ENCODE results near the gene HSBP1.

Gene HSBP1

GRCh38 chr16:83807710-83808572, at the start of gene HSBP1:
TSS of gene HSBP1 (plus strand) at chr16:83807978. CDS start at chr16:83808077, 99 bp downstream.
- Histone ChIP-seq H3K27ac (ENCODE audit: low read depth in 2 of 2, low read length in 2 of 2) (peak within 1 kb of the TSS; percentile 69 to 75), H3K4me1 (ENCODE audit: control insufficient read depth in 2 of 2, insufficient read depth in 2 of 2, low read length in 2 of 2) (peaks cover 6 to 8% of the 10 kb centered on the region in 2 donors)

GRCh38 chr16:83762141-83762991, 45.4 kb upstream of the HSBP1 start:
- H3K4me3 ChIP-seq (ENCODE audit: low read length in 2 of 2) = no peak overlapping the region
- no peak overlapping the region for H3K9ac ChIP-seq (ENCODE audit: low read depth in 1 of 2, low read length in 2 of 2)

More at GRCh38 chr16:83807710-83808572, at the start of gene HSBP1:
- Histone ChIP-seq H3K36me3 (ENCODE audit: control insufficient read depth in 2 of 2, insufficient read depth in 2 of 2, low read length in 2 of 2) (peaks cover 4 to 18% of the 10 kb centered on the region in 2 donors), H3K9ac (ENCODE audit: low read depth in 1 of 2, low read length in 2 of 2) (peak within 1 kb of the TSS; percentile 84 to 86), H3K9me3 (ENCODE audit: control insufficient read depth in 2 of 2, low read length in 2 of 2) (no peaks in the 10 kb centered on the region), H3K4me3 (ENCODE audit: low read length in 2 of 2) (peak within 1 kb of the TSS; percentile 91 to 95), H3K27me3 (ENCODE audit: control insufficient read depth in 2 of 2, insufficient read depth in 2 of 2, low read length in 2 of 2) (no peaks in the 10 kb centered on the region)

GRCh38 chr16:83762992-83763358, 44.8 kb upstream of the HSBP1 start:
- no peak overlapping the region for H3K27ac ChIP-seq (ENCODE audit: low read depth in 2 of 2, low read length in 2 of 2)
- H3K9ac ChIP-seq (ENCODE audit: low read depth in 1 of 2, low read length in 2 of 2) = no peak overlapping the region
- H3K4me1 ChIP-seq (ENCODE audit: control insufficient read depth in 2 of 2, insufficient read depth in 2 of 2, low read length in 2 of 2) = no peaks in the 10 kb centered on the region
- H3K4me3 ChIP-seq (ENCODE audit: low read length in 2 of 2) = no peak overlapping the region
- no peaks in the 10 kb centered on the region for H3K36me3 ChIP-seq (ENCODE audit: control insufficient read depth in 2 of 2, insufficient read depth in 2 of 2, low read length in 2 of 2)
- H3K27me3 ChIP-seq (ENCODE audit: control insufficient read depth in 2 of 2, insufficient read depth in 2 of 2, low read length in 2 of 2) = no peaks in the 10 kb centered on the region
- H3K9me3 ChIP-seq (ENCODE audit: control insufficient read depth in 2 of 2, low read length in 2 of 2) = no peaks in the 10 kb centered on the region

More at GRCh38 chr16:83762141-83762991, 45.4 kb upstream of the HSBP1 start:
- H3K9me3 ChIP-seq (ENCODE audit: control insufficient read depth in 2 of 2, low read length in 2 of 2) = no peaks in the 10 kb centered on the region
- no peaks in the 10 kb centered on the region for H3K27me3 ChIP-seq (ENCODE audit: control insufficient read depth in 2 of 2, insufficient read depth in 2 of 2, low read length in 2 of 2)
- no peaks in the 10 kb centered on the region for H3K4me1 ChIP-seq (ENCODE audit: control insufficient read depth in 2 of 2, insufficient read depth in 2 of 2, low read length in 2 of 2)
- no peak overlapping the region for H3K27ac ChIP-seq (ENCODE audit: low read depth in 2 of 2, low read length in 2 of 2)
- H3K36me3 ChIP-seq (ENCODE audit: control insufficient read depth in 2 of 2, insufficient read depth in 2 of 2, low read length in 2 of 2) = no peaks in the 10 kb centered on the region

DNA sequence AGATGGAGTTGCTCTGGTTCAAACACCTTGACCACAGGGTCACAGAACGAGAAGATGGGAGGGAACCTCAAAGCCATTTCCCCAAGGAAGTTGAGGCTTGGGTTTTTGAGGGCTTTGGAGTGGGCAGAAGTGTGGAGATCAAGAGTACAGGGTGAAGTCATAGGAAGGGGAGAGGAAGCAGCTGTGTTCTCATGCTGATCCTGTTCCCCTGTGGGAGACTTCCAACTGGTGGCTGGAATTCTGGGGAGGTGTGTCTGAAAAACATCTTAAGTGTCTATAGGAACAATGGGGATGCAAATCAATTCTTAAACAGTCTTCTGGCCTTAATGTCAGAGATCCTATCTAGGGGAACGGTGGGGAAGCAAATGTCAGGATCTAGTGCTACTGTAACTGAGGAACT, 38.8 kb upstream of the HSBP1 start:
- H3K4me1 ChIP-seq (ENCODE audit: control insufficient read depth in 2 of 2, insufficient read depth in 2 of 2, low read length in 2 of 2) = no peaks in the 10 kb centered on the region
- no peaks in the 10 kb centered on the region for H3K27me3 ChIP-seq (ENCODE audit: control insufficient read depth in 2 of 2, insufficient read depth in 2 of 2, low read length in 2 of 2)
- H3K36me3 ChIP-seq (ENCODE audit: control insufficient read depth in 2 of 2, insufficient read depth in 2 of 2, low read length in 2 of 2) = no peaks in the 10 kb centered on the region
- no peak overlapping the region for H3K9ac ChIP-seq (ENCODE audit: low read depth in 1 of 2, low read length in 2 of 2)
- no peaks in the 10 kb centered on the region for H3K9me3 ChIP-seq (ENCODE audit: control insufficient read depth in 2 of 2, low read length in 2 of 2)
- no peak overlapping the region for H3K4me3 ChIP-seq (ENCODE audit: low read length in 2 of 2)
- no peak overlapping the region for H3K27ac ChIP-seq (ENCODE audit: low read depth in 2 of 2, low read length in 2 of 2)

DNA sequence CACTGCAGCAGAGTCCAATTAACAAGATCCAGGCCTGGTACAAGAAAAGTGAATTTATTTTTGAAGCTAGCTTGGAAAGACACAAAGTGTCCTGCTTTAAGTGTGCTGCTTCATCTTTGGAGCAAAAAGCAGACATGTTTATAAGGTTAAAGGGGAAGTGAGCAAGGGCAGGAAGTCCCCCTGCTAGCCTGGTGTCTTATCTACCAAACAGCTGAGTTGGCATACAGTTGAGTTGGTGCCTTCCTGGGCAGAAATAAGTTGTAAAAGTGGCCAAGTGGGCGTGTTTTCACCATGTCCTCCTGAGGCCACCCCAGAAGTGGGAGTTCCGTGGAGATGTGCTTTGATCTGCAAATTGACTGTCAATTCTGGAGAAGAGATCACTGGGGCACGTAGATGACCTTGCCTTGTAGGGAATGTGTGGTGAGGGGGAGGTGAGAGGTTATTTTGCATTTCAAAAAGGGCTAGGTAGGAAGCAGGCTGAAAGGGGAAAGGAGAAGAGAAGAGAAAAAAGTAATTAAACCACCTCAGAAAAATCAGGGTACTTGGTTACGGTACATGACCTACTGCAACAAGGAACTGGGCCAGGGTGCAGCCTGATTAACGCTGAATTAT, 38.3 kb upstream of the HSBP1 start:
- no peak overlapping the region for H3K9ac ChIP-seq (ENCODE audit: low read depth in 1 of 2, low read length in 2 of 2)
- H3K9me3 ChIP-seq (ENCODE audit: control insufficient read depth in 2 of 2, low read length in 2 of 2) = no peaks in the 10 kb centered on the region
- H3K4me1 ChIP-seq (ENCODE audit: control insufficient read depth in 2 of 2, insufficient read depth in 2 of 2, low read length in 2 of 2) = no peaks in the 10 kb centered on the region
- no peaks in the 10 kb centered on the region for H3K27me3 ChIP-seq (ENCODE audit: control insufficient read depth in 2 of 2, insufficient read depth in 2 of 2, low read length in 2 of 2)
- no peak overlapping the region for H3K27ac ChIP-seq (ENCODE audit: low read depth in 2 of 2, low read length in 2 of 2)
- no peaks in the 10 kb centered on the region for H3K36me3 ChIP-seq (ENCODE audit: control insufficient read depth in 2 of 2, insufficient read depth in 2 of 2, low read length in 2 of 2)
- H3K4me3 ChIP-seq (ENCODE audit: low read length in 2 of 2) = no peak overlapping the region

DNA sequence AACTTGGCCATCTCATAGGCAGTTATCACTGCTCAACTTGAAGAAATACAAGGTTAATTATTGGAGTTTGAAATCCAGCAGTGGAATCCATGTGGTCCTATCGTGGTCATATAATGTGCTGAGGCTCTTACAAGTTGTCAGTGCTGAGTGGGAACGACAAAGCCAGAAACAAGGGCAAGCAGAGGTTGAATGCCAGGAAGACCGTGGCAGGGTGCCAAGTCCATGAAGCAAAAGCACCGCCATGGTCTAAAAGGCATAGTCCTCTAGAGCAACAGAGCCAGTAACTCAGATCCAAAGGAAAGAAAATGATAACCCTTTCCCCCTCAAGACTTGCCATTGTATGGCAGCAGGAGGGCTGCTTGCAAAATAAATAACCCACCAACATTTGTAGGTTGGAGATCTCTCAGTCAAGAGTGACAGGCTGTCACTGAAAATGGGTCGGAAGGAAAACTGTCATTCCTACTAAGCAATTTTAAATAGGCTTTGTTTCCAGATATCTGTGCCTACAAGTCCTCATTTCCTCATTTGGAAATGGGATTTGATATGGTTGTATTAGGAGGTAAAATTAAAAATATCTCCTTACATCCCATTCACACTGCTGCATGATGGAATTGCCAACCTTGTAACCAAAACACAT, 36.4 kb upstream of the HSBP1 start:
- no peaks in the 10 kb centered on the region for H3K9me3 ChIP-seq (ENCODE audit: control insufficient read depth in 2 of 2, low read length in 2 of 2)
- H3K36me3 ChIP-seq (ENCODE audit: control insufficient read depth in 2 of 2, insufficient read depth in 2 of 2, low read length in 2 of 2) = no peaks in the 10 kb centered on the region
- no peaks in the 10 kb centered on the region for H3K27me3 ChIP-seq (ENCODE audit: control insufficient read depth in 2 of 2, insufficient read depth in 2 of 2, low read length in 2 of 2)
- no peak overlapping the region for H3K4me3 ChIP-seq (ENCODE audit: low read length in 2 of 2)
- no peaks in the 10 kb centered on the region for H3K4me1 ChIP-seq (ENCODE audit: control insufficient read depth in 2 of 2, insufficient read depth in 2 of 2, low read length in 2 of 2)
- H3K27ac ChIP-seq (ENCODE audit: low read depth in 2 of 2, low read length in 2 of 2) = no peak overlapping the region
- no peak overlapping the region for H3K9ac ChIP-seq (ENCODE audit: low read depth in 1 of 2, low read length in 2 of 2)

DNA sequence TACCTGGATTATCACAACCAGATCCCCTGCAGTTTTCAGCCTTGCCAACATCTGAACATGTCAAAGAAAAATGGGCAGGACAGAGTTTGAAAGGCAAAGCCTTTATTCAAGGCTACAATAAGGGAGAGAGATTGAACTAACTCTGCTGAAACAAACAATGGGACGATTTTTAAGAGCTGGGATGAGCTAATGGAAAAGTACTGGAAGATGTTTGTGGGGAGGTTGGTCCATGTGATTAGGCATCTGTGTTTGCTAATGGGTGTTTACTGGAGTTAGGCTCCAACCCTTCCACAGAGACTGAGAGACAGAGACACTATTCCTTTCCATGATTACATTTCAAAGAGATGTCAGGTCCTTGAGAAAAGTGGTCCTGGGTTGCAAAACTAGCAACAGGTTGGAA, 35.0 kb upstream of the HSBP1 start:
- H3K9ac ChIP-seq (ENCODE audit: low read depth in 1 of 2, low read length in 2 of 2) = no peak overlapping the region
- no peaks in the 10 kb centered on the region for H3K4me1 ChIP-seq (ENCODE audit: control insufficient read depth in 2 of 2, insufficient read depth in 2 of 2, low read length in 2 of 2)
- no peaks in the 10 kb centered on the region for H3K27me3 ChIP-seq (ENCODE audit: control insufficient read depth in 2 of 2, insufficient read depth in 2 of 2, low read length in 2 of 2)
- no peak overlapping the region for H3K27ac ChIP-seq (ENCODE audit: low read depth in 2 of 2, low read length in 2 of 2)
- H3K9me3 ChIP-seq (ENCODE audit: control insufficient read depth in 2 of 2, low read length in 2 of 2) = no peaks in the 10 kb centered on the region
- no peak overlapping the region for H3K4me3 ChIP-seq (ENCODE audit: low read length in 2 of 2)
- no peaks in the 10 kb centered on the region for H3K36me3 ChIP-seq (ENCODE audit: control insufficient read depth in 2 of 2, insufficient read depth in 2 of 2, low read length in 2 of 2)

GRCh38 chr16:83774066-83774465, 33.7 kb upstream of the HSBP1 start:
- Histone ChIP-seq H3K4me3 (ENCODE audit: low read length in 2 of 2) (no peak overlapping the region), H3K9ac (ENCODE audit: low read depth in 1 of 2, low read length in 2 of 2) (no peak overlapping the region), H3K4me1 (ENCODE audit: control insufficient read depth in 2 of 2, insufficient read depth in 2 of 2, low read length in 2 of 2) (no peaks in the 10 kb centered on the region), H3K9me3 (ENCODE audit: control insufficient read depth in 2 of 2, low read length in 2 of 2) (no peaks in the 10 kb centered on the region), H3K27me3 (ENCODE audit: control insufficient read depth in 2 of 2, insufficient read depth in 2 of 2, low read length in 2 of 2) (no peaks in the 10 kb centered on the region), H3K27ac (ENCODE audit: low read depth in 2 of 2, low read length in 2 of 2) (no peak overlapping the region), H3K36me3 (ENCODE audit: control insufficient read depth in 2 of 2, insufficient read depth in 2 of 2, low read length in 2 of 2) (no peaks in the 10 kb centered on the region)

- Histone ChIP-seq H3K4me1 (ENCODE audit: control insufficient read depth in 2 of 2, insufficient read depth in 2 of 2, low read length in 2 of 2) (no peaks in the 10 kb centered on the region), H3K27me3 (ENCODE audit: control insufficient read depth in 2 of 2, insufficient read depth in 2 of 2, low read length in 2 of 2) (no peaks in the 10 kb centered on the region), H3K36me3 (ENCODE audit: control insufficient read depth in 2 of 2, insufficient read depth in 2 of 2, low read length in 2 of 2) (no peaks in the 10 kb centered on the region), H3K4me3 (ENCODE audit: low read length in 2 of 2) (no peak overlapping the region), H3K9me3 (ENCODE audit: control insufficient read depth in 2 of 2, low read length in 2 of 2) (no peaks in the 10 kb centered on the region), H3K9ac (ENCODE audit: low read depth in 1 of 2, low read length in 2 of 2) (no peak overlapping the region), H3K27ac (ENCODE audit: low read depth in 2 of 2, low read length in 2 of 2) (no peak overlapping the region)
These were observed 30.8 kb upstream of the HSBP1 start for GRCh38 chr16:83776944-83777343.

All from mucosa of rectum (tissue), 2 donors.